Activated gamma-delta T cell treated with anti-CD3 and anti-CD28 coated beads, Interleukin-2, amount 50 U/mL, for 16 hours (primary cell): ENCODE measurements around the gene HPCAL1.

Source experiments
- DNase-seq: peaks from one replicate; pipeline ENCODE4 v3.0.0-alpha.2; 2020; ENCODE audit warnings: low read depth

The HPCAL1 gene

DNA sequence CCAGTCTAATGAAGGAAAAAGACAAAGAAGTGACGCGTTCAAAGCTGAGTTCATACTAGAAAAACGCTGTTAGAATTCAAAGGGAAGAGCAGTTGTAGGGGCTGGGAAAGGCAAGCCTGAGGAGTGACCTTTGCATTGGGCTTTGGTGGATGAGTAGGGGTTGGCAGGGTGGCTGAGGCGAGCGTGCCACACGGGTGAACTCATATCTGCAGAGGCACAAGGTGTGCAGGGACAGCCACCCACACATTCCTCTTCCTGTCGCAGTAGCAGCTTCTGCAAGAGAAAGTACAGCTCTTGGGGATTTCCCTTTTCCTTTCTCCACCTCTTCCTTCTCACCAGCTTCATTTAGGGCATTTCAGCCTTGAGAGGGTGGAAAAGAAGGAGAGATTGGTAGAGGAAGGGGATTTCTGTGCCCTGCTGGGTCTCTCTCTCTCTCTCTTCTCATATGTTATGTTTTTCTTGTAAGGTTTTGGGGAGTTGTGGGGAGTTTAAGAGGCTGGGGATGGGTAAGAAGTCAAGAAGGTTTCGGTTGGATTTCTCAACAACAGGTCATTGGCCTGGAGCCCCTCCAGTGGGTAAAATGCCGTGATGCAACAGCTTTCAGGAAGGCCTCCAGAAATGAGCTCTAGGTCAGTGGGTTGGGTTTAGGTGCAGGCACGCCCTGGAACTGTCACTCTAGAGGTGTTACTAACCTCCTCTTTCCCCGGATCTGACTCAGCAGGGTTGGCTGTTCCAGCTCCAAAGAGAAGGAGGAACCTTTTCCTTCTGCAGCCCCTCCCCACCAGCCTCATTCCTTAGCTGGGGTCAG is 105.3 kb downstream of the HPCAL1 start:
- DNase-seq = peak; percentile 47

DNA sequence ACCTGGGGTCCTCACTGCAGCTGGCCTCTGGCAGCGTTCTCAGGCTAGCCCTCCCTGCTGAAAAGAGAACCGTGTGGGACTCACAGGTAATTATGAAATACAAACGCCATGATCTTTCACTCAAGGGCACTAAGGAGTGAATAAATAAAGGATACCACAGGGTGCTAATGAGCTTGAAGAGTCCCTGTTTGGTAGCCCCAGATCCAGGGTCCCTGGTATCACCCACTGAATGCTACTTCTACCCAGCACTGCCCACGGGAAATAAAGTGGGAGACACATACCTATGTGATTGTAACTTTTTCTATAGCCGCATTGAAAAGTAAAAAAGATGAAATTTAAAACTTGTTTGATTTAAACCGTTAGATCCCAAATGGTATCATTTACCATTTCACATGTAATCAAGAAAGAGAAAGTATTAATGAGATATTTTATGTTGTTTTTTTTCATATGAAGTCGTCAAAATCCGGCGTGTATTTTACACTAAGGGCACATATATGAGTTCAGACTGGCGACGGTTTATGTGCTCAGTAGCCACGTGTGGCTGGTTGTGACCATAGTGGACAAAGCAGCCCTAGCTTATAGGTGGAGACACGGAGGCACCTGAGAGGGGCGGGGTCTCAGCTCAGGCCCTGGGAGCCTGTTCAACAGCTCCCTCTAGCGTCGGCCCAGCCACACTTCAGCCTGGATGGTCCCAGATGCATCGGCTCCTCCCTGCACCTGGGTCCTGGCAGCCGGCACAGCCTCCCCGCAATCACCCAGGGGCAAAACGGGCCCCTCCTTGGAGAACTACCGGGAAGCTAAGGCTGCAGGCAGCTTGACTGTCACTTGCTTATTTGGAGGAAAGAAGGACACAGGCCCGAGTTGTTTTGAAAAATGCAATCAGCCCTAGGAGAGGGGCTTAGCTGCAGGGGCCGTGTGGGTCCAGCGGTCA is 106.2 kb downstream of the HPCAL1 start:
- DNase-seq = peak; percentile 66

DNA sequence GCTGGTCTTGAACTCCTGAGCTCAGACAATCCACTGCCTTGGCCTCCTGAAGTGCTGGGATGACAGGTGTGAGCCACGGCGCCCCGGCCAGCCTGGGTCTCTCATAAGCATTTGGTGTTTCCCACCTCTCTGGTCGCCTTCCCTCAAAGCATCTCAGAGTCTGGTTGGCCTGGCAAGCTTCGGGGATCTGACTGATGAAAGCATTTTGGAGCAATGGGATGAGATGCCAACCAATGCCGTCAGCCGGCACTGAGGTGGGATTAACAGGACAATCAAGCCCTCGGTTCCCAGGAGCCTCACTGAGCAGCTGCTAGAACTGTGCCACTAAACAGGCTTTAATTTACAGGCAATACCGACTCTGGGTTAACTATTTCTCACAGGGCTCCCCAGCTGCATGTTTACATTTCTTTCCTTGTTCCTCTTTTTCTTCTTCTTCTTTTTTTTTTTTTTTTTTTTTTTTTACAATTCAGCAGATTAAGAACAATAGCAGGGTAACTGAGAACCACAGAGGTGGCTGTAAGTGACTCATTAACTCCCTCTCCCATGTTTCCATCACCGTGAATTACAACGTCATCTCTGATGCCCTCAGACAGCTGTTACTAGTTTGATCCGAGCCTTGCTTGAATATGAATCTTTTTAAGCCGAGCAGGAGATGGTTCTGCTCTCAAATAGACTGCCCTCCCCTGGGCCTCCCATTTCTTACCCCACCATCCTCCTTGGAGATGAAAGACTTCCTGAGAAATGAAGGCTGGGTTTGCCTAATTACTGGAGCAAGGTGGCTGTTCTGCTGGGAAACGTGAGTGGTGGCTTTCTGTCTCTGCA is 107.5 kb downstream of the HPCAL1 start:
- DNase-seq = no peak

DNA sequence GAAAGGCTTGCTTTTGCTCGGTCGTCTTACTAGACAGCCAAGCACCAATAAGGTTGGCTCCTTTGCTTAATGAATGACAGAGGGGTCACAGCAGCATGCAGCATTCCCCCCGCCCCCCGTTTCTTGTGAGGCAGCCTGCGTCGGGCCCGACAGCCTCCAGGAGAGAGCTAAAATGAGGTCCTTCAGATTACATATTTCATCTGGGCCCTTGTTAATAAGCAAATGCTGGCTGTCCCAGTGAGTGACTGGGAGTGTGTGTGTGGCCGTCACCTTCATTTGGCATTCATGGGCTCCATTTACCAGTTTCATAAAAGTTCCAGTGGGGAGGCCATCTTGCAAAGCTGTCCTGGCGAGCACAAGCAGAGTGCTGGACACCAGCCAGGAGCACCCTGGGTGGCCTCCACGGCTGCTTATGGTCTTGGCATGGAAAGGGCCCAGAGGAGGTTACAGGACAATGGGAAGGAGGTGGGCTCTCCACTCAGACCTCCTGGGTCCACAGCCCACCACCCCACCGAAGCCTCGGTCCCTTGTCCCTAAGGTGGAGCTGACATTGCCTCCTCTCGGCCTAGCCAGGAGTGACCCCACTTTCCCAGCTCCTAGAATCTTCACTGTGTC is 108.2 kb downstream of the HPCAL1 start:
- DNase-seq = no peak

DNA sequence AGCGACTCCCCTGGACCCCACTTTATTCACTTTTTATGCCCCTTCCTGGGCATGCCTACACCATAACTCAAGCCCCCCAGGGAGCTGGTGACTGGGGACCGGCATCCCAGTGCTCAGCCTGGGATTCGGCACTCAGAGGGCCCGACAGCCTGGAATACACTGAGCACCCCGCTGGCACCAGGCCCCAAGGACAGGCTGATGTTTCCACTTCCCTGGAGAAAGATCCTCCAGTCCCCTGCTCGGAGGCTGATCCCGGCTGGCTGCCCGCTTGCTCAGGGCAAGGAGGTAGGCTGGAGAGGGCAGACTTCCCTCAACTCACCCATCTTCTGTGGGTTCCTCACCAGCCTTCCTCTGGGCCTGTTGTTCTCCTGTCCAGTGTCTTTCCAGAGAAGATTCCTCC is 108.9 kb downstream of the HPCAL1 start:
- DNase-seq = no peak

DNA sequence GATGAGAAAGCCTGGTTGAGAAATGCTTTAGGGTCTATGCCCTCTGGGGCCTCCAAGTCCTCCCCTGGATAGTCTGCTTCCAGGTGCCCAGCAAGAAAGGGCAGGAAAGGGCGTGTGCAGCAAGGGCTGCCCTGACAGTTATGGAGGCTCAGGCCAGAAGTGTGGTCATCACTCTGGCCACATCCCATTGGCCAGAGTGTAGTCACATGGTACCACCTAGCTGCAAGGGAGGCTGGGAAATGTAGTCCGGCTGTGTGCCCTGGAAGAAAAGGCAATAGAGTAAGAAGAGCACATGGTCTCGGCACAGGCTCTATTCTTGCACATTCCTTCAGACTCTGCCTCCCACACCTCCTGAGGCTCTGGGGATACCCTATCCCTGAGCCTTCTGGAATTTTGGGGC is 109.7 kb downstream of the HPCAL1 start:
- no peak for DNase-seq

DNA sequence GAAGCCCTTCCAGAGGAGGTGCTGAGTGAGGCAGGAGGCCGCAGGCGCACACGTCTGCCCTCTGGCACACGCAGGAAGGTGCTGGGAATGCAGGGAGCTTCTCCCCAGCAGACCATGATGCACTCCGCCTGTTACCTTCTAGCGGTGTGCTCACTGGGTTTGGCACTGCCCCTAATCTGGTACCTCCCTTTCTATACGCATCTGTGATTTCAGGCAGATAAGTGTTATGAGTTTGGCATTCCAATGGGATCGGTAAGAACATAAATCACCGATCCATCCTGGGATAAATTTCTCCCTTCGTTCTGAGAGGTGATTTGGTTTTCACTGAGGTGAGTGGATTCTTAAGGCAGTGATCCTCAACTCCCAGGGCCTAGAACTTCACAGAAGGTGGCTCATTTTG is 110.8 kb downstream of the HPCAL1 start:
- DNase-seq = no peak

DNA sequence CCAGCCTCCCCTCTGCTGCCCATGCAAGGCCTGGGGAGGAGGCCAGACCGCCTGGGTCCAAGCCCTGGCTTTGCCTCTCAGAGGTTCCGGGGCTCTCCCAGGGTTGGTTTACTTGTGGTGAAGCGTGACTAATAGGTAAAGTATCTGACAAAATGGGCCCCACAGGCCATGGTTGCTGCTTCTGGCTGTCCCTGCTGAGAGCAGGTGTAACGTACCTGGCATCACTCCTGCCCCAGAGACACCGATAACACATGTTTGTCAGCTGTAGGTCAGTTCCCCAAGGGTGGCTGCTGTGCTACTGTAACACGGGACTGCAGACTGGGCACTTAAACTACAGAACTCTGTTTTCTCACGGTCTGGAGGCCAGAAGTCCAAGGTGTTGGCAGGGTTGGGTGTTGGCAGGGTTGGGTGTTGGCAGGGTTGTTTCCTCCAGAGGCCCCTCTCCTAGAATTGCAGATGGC is 111.3 kb downstream of the HPCAL1 start:
- DNase-seq = no peak

DNA sequence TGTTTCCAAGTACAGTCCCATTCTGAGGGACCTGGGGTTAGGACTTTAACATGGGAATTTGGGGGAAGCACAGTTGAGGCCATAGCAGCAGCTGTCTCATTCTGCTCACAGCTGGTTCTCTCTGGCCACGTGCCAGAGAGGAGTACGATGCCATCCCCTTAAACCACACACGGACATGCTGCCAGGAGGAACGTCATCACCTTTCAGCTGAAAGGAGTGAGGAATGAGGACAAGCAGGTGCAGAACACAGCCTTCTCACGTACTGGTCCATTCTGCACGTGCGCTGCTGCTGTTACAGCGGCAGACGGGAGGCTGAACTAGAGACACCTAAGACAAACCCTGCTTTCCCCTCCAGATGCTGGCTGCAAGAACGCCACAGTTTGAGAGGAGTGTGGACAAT is 111.9 kb downstream of the HPCAL1 start:
- DNase-seq = no peak

DNA sequence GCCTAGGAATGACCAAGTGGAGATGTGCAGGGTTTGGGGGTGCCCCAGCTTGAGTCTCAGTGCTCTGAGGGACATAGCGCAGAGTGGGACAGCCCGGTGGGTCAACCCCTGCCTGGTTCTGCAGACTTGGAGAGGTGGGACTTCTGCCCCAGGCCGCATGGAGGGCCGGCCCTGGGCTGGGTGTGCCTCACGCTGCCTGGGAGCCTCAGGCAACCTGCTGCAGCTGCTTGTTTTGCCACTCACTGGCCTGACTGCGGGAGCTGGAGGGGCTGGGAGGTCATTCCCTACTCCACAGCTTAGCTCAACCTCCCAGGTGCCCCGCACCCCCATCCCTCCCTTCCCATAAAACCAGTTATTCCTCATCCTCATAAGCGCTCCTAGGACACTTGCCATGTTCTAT is 112.3 kb downstream of the HPCAL1 start:
- DNase-seq = no peak

DNA sequence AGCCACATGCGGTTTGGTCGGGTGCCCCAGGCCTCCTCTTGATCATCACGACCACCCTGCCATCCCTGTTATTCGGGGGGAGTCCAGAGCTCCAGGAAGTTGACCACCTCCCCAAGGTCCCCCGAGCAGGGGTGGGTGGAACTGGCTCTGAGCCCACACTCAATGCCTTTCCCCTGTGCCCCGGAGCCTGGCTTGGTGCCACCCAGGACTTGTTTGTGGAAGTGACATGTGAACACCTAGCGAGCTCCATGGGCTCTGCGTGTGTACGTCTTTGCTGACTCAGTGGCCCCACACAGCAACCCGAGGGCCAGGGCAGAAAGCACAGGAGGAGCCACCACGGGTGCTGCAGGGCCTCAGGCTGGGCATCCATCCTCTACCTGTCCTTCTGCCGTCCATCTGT is 112.9 kb downstream of the HPCAL1 start:
- DNase-seq = no peak

DNA sequence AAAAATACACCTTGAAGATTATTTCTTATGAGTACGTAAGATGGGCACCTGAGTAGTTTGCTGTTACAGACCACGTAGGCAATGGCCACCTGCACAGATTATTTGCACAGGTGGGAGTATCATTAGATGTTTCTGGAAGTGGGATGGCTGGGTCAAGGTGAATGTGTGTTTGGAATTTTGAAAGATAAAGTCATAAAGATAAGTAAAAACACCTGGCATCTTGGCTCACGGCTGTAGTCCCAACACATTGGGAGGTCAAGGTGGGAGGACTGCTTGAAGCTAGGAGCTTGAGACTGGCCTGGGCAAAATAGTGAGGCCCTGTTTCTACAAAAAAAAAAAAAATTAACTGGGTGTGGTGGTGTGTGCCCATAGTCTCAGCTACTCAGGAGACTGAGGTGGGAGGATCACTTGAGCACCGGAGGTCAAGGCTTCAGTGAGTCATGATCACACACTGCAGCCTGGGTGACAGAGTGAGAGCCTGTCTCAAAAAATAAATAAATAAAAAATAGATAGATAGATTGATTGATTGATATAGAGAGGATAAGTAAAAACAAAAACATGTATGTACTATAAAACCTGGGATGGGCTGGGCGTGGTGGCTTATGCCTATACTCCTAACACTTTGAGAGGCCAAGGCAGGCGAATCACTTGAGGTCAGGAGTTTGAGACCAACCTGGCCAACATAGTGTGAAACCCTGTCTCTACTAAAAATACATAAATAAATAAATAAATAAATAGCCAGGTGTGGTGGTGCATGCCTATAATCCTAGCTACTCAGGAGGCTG is 115.0 kb downstream of the HPCAL1 start:
- no peak for DNase-seq

DNA sequence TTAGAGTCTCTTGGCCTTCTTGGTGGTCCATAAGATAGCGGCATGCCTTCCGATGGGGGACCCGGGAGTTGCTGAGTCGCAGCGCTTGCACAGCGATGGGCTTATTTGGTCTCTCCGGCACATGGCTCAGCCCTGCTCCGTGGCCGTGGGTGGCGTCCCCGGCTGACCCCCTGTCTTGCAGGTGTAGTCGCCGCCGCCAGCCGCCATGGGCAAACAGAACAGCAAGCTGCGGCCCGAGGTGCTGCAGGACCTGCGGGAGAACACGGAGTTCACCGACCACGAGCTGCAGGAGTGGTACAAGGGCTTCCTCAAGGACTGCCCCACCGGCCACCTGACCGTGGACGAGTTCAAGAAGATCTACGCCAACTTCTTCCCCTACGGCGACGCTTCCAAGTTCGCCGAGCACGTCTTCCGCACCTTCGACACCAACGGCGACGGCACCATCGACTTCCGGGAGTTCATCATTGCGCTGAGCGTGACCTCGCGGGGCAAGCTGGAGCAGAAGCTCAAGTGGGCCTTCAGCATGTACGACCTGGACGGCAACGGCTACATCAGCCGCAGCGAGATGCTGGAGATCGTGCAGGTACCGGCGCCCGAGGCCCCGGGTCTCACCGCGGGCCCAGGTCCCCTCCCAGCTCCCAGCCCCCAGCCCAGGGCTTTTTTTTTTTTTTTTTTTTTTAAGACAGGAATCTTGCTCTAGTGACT is 117.0 kb downstream of the HPCAL1 start:
- DNase-seq = no peak

DNA sequence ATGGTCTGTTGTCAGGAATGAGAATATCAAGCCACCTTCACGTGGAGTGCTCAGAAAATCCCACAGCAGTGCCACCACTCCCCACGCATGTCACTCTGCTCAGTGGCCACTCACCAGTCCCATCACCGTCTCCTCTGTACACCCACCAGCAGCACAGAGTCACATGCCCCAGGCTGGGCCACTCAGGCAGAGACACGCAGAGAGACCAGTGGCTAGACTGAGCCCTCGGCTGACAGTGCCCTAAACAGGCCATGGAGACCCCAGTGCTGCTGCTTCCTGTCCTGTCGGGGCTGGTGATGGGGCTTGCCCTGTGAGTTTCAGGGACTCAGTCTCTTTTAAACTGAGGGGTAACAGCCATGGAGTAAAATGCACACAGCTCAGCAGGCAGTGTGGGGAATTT is 119.5 kb downstream of the HPCAL1 start:
- DNase-seq = no peak

DNA sequence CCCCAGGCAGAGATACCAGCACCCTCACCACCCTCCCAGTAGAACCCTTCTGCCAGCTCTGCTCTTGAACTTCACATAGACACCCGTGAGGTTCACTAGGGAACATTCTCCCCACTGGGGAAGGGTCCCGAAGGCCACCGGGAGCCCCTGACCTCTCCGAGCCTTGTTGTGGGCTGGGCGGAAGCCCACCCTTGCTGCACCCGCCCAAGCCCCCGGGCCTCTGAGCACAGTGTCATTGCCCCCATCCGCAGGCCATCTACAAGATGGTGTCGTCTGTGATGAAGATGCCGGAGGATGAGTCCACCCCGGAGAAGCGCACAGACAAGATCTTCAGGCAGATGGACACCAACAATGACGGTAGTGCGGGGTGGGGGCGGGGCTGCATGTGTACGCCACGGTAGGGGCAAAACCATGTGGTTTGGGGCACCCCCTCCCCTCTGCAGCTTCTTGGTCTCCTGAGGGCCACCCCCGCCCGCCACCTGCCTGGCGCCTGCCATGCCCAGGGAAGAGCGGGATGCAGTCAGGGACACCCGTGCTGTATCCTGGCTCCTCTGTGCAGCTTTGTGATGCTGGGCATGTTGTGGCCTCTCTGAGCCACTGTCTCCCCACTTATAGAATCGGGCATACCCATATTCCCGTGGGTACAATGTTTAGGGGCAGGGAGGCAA is 120.2 kb downstream of the HPCAL1 start:
- no peak for DNase-seq

DNA sequence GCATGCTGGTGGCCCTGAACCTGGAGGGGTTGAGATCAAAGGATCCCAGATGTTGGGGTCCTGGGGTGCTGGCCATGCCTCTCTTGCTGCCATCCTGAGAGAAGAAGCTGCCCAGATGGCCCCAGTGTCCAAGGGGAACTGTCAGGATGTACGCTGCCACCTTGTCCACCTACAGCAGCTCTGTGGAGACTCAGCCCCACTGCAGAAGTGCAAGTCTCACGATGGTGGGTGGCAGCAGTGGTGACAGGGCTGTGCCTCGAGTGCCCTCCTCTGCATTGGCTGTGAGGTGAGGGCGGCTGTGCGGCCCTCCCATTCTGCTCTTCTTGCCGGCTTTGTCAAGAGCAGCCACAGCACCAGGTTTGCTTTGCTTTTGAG is 120.7 kb downstream of the HPCAL1 start:
- no peak for DNase-seq

DNA sequence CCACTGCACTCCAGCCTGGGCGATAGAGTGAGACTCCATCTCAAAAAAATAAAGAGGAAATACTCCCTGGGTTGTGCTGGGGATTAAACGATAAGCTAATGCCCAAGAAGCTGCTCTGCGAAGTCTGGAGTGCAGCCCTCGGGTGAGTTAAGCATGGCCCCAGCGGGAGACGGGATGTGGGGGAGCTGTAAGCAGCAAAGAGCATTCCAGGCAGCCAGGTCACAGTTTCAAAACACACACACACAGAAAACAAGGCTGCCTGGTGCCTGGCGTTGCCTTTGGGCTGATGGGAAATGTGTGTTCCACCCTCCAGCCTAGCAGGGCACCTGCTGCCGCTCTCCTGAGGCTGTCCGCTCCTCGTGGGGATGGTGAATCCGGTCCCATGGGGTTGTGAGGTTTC is 121.3 kb downstream of the HPCAL1 start:
- DNase-seq = no peak

DNA sequence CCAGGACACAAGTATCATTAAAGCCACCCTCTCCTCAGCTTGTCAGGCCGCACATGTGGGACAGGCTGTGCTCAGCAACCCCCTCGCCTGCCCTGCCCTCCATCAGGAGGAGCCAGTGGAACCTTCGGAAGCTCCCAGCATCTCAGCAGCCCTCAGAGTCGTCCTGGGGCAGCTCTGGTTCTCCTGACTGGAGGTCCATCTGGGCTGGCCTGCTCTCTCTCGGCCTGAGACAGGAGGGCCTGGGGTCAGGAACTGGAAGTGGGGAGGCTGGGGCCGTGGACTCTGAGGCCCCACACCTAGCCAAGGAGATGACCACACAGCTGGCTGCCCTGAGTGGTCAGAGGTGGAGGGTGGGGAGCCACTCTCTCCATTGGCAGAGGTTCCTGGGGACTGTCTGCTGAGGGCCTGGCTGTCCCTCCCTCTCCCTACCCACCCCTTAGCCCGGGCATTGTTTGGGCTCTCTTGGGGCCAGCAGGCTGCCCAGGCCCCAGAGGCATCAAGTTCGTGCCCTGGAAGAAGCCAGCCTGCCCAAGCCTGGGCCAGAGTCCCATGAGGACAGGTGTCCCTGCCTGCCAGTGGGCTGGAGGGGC is 122.3 kb downstream of the HPCAL1 start:
- DNase-seq = no peak

DNA sequence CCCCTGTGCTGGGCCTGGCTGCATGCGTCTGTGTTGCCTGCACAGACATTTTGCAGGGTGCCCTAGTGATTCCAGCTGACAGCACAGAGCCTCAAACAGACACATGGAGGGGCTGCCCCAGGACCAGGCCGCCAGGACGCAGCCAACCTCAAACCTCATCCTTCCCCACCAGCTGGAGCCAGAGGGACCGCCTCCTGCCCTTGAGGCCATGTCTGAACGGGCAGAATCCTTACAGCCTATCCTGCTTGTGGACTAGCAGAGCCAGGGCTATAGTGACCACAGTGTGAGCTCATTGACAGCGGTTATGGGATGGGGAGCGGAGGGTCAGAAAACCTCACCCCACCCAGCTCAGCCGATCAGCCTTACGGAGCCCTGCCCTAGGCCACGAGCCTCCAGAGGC is 123.0 kb downstream of the HPCAL1 start:
- DNase-seq = no peak
